HL-60 (cell line): ENCODE data around the gene PLTP.

Experiments used
- DNase-seq, 2 experiments: peaks; one replicate each; pipeline ENCODE4 v3.0.0-alpha.2; 2010 to 2020; ENCODE audit warnings: low read depth in 1 of 2, low spot score in 1 of 2
- H3K27ac ChIP-seq: fragments of 250-450 bp; sonication (Bioruptor Pico); replicated peaks from 2 replicates; pipeline ENCODE4 v1.5.1; 2020; ENCODE audit warnings: mild to moderate bottlenecking, moderate library complexity
- H3K27me3 ChIP-seq: fragments of 250-450 bp; sonication (Bioruptor Pico); 2 replicates; pipeline ENCODE4 v1.5.1; 2021; ENCODE audit warnings: mild to moderate bottlenecking, moderate library complexity; ENCODE audit not compliant: insufficient read depth, poor library complexity, severe bottlenecking
- H3K4me3 ChIP-seq: replicated peaks from 2 replicates; pipeline ENCODE4 v1.5.1; 2011; ENCODE audit warnings: mild to moderate bottlenecking, control low read depth, low read length; ENCODE audit not compliant: insufficient read depth
- GABPA ChIP-seq: IDR thresholded peaks from 2 replicates; pipeline ENCODE4 v1.6.1; 2012; ENCODE audit warnings: low read depth
- POLR2AphosphoS5 ChIP-seq: IDR thresholded peaks from 2 replicates; pipeline ENCODE4 v1.6.1; 2012; ENCODE audit warnings: low read depth
- SPI1 ChIP-seq: IDR thresholded peaks from 2 replicates; pipeline ENCODE4 v1.6.1; 2012; ENCODE audit warnings: low read depth, mild to moderate bottlenecking, borderline replicate concordance
- long read RNA-seq: library from polyadenylated mRNA; unstranded; transcript quantifications from one replicate; pipeline ENCODE4 v2.0.0, GENCODE V29; 2020
- TF ChIP-seq, protein P1 (sequence below): IDR thresholded peaks from 2 replicates; pipeline ENCODE4 v1.6.1; 2012; ENCODE audit warnings: low read depth; ENCODE audit not compliant: insufficient replicate concordance
- TF ChIP-seq, protein P2 (sequence below): IDR thresholded peaks from one replicate; pipeline ENCODE4 v1.5.1; 2011; ENCODE audit warnings: low read length, control low read depth, inconsistent platforms; ENCODE audit not compliant: insufficient read depth

The PLTP gene
- long read RNA-seq, partial matches to known transcripts, result 1 of 2 reads
- long read RNA-seq, other reads (novel, unspliced or antisense), result 0 of 2 reads

DNA sequence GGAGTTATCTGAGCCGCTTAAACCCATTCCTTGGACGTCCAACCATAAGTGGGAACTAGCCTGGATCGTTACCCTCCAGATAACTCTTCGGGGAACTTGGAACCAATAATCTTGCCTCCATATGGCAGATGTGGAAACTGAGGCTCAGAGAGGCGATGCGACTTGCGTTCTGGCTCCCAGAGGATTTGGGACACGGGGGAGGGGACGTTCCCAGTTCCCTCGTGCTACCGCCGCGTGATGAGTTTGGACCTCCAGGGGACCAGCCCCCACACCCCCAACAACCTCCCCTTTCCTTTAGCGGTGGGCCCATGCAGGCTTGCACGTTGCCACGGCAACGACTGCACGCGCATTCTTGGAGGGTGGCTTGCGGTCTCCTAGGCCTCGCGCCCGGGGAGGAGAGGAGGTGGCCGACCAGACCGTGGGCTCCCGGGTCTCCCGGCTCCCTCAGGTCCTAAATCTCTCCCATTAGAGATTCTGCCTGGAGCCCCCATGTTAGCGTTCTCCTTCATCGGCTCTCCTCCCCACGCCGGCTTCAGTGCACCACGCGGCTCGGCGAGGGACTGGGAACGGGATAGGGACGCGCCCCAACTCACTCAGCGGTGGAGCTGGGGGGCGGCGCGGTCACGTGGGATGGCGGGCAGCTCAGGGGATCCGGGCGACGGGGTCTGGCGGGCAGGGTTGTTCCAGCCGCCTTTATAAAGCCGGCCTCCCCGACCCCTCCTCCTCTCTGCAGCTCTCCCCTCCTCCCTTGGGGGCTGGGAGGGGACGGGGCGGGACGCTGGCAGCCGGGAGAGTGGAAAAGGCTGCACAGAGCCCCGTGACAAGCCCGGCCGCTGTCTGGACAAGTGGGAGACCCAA is at the start of gene PLTP:
Gene PLTP (minus strand): TSS at position 670 of the 858 bp plus-strand sequence. CDS start 703 bp downstream, outside the sequence.
- peak within 1 kb of the TSS; percentile 69 for H3K27ac ChIP-seq
- DNase-seq, result no peak
- H3K27me3 ChIP-seq, result no peaks in the 10 kb centered on the region
- TF ChIP-seq GABPA, result no peak
- TF ChIP-seq, protein P1, sequence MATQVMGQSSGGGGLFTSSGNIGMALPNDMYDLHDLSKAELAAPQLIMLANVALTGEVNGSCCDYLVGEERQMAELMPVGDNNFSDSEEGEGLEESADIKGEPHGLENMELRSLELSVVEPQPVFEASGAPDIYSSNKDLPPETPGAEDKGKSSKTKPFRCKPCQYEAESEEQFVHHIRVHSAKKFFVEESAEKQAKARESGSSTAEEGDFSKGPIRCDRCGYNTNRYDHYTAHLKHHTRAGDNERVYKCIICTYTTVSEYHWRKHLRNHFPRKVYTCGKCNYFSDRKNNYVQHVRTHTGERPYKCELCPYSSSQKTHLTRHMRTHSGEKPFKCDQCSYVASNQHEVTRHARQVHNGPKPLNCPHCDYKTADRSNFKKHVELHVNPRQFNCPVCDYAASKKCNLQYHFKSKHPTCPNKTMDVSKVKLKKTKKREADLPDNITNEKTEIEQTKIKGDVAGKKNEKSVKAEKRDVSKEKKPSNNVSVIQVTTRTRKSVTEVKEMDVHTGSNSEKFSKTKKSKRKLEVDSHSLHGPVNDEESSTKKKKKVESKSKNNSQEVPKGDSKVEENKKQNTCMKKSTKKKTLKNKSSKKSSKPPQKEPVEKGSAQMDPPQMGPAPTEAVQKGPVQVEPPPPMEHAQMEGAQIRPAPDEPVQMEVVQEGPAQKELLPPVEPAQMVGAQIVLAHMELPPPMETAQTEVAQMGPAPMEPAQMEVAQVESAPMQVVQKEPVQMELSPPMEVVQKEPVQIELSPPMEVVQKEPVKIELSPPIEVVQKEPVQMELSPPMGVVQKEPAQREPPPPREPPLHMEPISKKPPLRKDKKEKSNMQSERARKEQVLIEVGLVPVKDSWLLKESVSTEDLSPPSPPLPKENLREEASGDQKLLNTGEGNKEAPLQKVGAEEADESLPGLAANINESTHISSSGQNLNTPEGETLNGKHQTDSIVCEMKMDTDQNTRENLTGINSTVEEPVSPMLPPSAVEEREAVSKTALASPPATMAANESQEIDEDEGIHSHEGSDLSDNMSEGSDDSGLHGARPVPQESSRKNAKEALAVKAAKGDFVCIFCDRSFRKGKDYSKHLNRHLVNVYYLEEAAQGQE, result no peak
- TF ChIP-seq, protein P2, sequence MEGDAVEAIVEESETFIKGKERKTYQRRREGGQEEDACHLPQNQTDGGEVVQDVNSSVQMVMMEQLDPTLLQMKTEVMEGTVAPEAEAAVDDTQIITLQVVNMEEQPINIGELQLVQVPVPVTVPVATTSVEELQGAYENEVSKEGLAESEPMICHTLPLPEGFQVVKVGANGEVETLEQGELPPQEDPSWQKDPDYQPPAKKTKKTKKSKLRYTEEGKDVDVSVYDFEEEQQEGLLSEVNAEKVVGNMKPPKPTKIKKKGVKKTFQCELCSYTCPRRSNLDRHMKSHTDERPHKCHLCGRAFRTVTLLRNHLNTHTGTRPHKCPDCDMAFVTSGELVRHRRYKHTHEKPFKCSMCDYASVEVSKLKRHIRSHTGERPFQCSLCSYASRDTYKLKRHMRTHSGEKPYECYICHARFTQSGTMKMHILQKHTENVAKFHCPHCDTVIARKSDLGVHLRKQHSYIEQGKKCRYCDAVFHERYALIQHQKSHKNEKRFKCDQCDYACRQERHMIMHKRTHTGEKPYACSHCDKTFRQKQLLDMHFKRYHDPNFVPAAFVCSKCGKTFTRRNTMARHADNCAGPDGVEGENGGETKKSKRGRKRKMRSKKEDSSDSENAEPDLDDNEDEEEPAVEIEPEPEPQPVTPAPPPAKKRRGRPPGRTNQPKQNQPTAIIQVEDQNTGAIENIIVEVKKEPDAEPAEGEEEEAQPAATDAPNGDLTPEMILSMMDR, result no peak
- no peak for TF ChIP-seq POLR2AphosphoS5
- TF ChIP-seq SPI1, result no peak
- no peak within 1 kb of the TSS for H3K4me3 ChIP-seq

GRCh38 chr20:45959956-45960630 is 48.1 kb upstream of the PLTP start:
- H3K27me3 ChIP-seq, result no peaks in the 10 kb centered on the region
- DNase-seq, result no peak
- TF ChIP-seq GABPA, result no peak
- no peak overlapping the region for H3K4me3 ChIP-seq
- H3K27ac ChIP-seq, result no peak overlapping the region

- Histone ChIP-seq H3K27ac (no peak overlapping the region), H3K4me3 (no peak overlapping the region), H3K27me3 (no peaks in the 10 kb centered on the region)
- TF ChIP-seq, protein P1, result no peak
- TF ChIP-seq, protein P2, result no peak
- no peak for TF ChIP-seq GABPA
- TF ChIP-seq SPI1, result no peak
- TF ChIP-seq POLR2AphosphoS5, result no peak
- DNase-seq, result no peak
Observed at GRCh38 chr20:45959126-45959525, 47.2 kb upstream of the PLTP start.

- no peaks in the 10 kb centered on the region for H3K27me3 ChIP-seq
- TF ChIP-seq POLR2AphosphoS5, result no peak
- H3K4me3 ChIP-seq, result no peak overlapping the region
- H3K27ac ChIP-seq, result no peak overlapping the region
- no peak for DNase-seq
Observed at GRCh38 chr20:45958593-45958992, 46.6 kb upstream of the PLTP start.
